HG03175 (cell line): ENCODE measurements around the gene FAM187B.
"Not testable (repeated sequence)": the region's sequence is repeated elsewhere in the genome, so short reads cannot be mapped to it uniquely, and the experiment has no call there.

ENCODE experiments used
- ATAC-seq: cut with Tn5 transposase; IDR thresholded peaks from one replicate; pipeline ENCODE4 v1.9.1; 2021; ENCODE audit warnings: mild to moderate bottlenecking, moderate library complexity; ENCODE audit not compliant: unreplicated experiment

The FAM187B gene

GRCh38 chr19:35262101-35262761, 33.7 kb upstream of the FAM187B start:
- ATAC-seq, result no peak

DNA sequence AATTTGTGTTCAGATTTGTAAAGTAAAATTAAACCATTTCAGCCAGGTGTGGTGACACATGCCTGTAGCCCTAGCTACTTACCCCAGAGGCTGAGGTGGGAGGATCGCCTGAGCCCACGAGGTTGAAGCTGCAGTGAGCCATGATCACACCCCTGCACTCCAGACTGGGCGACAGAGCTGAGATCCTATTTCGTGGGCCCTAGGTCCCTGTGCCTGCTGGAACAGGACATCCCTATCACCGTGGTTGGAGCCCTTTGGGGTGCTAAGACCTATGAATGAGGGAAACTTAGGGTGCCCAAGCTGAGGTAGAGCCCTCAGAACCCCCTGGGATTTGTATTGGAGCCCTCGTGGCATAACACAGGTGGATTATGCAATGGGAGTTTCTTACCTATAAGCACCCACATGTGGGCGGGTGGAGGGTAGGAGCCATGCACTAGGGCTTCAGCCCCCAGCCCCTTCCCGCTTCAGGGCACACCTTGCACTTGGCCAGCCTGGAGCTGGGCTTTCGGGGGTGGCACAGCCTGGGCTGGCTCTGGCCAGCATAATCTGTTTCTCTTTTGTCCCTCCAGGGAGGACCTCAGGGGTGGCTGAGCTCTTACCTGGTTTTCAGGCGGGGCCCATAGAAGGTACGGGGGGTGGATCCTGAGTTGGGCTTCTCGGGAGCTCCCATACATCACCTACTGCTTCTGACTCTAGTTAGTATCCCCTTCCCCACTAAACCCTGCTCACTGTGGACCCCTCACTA, 33.0 kb upstream of the FAM187B start:
- no peak for ATAC-seq

DNA sequence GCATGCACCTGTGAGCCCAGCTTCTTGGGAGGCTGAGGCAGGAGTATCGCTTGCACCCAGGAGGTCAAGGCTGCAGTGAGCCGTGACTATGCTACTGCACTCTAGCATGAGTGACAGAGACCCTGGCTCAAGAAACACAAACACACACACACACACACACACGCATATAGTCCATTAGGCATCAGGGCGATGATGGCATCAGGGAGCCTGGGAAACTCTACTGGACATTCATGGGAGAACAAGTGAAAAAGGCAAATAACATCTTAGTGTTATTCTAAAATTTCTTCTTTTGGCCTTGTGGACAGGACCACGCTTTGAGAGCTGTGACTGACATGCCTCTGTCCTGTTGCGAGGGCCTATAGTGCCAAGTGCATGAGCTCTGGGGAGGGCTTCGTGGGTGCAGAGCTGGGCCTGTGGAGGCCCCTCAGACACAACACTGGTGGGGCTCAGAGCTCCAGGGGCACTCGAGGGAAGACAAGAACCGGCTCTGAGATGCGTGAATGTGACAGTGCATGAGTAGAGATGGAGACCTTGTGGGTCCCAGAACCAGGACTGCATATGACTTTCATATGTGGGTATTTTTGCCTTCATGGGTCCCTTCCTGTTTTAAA, 32.3 kb upstream of the FAM187B start:
- ATAC-seq, result no peak

DNA sequence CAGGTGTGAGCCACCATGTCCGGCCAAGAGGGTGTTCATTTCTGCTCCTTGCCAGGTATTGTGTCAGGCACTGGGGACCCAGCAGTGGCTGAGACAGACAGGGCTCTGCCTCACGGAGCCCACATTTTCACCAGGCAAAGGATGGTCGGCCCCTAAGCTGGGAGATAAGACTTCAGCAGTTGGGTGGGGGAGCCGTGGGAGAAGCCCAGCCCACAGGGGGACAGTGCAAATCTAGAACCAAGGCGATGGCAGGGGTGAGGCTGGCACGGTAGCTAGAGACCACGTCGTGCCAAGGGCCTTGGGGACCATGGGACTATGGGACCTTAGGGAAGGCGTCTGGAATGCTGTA, 28.5 kb upstream of the FAM187B start:
- no peak for ATAC-seq

DNA sequence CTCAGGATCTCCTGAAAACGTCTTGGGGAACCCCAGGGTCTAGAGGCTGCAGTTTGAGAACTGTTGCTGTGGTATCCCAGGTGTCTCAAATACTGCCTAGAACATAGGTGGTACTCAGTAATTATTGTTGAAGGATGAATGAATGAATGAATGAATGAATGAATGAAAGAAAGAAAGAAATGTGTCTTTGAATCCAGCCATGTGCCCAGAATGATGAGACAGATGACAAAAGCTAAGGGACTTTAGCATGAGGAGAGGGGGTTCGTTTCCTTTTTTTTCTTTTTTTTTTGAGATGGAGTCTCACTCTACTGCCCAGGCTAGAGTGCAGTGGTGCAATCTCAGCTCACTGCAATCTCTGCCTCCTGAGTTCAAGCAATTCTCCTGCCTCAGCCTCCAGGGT, 28.0 kb upstream of the FAM187B start:
- no peak for ATAC-seq

GRCh38 chr19:35254341-35255297, 26.1 kb upstream of the FAM187B start:
- ATAC-seq, result no peak

- ATAC-seq, result no peak
Observed at GRCh38 chr19:35253316-35254286, 25.1 kb upstream of the FAM187B start.

- no peak for ATAC-seq
Observed at GRCh38 chr19:35251456-35251855, 22.9 kb upstream of the FAM187B start.

- no peak for ATAC-seq
Observed at GRCh38 chr19:35249848-35250711, 21.5 kb upstream of the FAM187B start.

DNA sequence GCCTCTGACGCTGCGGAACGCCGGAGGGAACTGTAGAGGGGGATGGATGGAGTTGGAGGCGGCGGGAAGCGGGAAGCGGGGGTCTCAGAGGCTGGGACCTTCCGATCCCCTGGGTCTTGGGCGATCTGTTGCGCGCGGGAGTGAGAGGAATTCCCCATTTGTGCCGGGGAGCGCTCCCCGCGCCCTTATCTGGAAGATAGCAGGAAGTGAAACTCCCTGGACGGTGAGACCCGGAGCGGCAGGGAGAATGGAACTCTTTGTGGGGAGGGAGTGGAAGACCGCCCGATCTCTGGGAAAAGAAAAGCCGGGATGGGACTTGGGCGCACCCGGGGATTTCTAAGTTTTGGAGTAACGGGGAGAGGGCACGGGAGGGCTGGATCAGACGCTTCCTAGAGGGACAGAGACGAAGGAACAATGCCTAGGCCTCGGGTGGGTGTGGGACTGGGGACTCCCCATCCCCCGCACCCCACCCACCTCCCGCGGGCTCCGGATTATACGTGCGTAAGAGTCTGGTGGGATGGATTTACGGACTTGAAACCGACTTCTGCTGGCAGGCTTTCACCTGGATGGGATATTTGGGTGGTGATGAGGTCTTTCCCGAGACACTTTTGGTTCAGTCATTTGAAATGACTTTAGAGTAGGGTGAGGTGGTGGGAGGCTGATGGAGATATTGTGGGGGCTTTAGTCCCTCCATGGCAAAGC, 20.8 kb upstream of the FAM187B start:
- ATAC-seq, result no peak

DNA sequence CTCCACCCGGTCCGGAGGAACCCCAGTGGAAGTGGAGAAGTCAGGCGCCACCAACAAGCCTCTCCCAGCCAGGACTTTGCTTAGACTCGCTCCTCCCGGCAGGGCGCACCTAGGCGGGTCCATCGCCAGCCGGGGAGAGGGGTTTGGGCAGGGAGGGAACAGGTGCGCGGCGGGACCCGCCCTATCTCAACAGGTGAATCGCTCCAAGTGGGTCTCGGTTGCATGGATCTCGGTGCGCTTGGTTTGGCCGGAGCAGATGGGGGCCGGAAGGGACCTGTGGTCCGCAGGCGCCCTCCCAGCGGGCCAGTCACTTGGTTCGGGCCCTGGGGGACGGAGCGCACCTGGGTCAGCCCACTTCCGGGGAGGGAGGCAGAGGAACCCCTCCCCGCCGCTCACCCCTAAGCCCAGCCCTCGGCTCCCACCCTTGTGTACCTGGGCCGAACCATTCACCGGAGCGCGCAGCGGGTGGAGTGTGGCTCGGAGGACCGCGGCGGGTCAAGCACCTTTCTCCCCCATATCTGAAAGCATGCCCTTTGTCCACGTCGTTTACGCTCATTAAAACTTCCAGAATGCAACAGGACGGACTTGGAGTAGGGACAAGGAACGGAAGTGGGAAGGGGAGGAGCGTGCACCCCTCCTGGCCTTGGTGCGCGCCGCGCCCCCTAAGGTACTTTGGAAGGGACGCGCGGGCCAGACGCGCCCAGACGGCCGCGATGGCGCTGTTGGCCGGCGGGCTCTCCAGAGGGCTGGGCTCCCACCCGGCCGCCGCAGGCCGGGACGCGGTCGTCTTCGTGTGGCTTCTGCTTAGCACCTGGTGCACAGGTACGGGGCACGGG, 20.0 kb upstream of the FAM187B start, which contains the start of gene LSR:
LSR (plus strand) TSS at position 693 of the 836 bp plus-strand sequence; CDS start at position 714, 21 bp downstream.
- ATAC-seq, result peak; percentile 80

DNA sequence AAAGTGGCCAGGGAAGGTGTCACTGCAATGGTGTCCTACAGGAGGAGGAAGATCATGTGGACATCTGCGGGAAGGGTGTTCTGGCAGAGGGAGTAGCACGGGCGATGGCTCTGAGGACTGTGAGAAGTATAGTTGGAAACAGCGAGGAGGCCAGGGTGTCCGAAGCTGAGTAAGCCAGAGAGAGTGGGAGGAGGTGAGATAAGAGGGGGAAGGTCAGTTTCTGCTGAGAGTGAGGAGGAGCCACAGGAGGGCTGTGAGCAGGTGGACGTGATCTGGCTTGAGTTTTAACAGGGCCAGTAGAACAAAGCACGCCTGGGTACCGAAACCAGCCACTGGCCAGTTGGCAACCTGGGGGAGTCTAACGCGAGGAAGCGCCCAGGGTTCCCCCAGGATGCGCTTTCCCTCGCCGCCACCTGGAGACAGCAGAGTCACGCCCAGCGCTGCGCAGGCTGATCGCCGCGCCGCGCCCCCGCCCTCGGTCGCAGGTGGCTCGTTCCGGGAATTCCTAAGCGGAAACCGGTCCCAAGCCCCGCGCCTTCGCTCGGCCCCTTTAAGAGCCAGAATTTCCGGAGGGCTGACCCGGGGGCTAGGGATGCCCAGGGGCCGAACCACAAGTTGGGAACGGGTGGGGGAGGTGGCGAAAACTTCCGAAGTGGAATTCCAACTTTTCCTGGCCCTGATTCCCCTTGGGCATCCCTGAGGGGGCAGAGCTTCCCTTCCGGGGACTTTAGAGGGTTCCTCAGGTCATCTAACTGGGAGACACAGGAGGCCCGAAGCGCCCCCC, 19.2 kb upstream of the FAM187B start:
- ATAC-seq, result peak; percentile 39

GRCh38 chr19:35246466-35247092, 18.0 kb upstream of the FAM187B start:
- ATAC-seq, result no peak

DNA sequence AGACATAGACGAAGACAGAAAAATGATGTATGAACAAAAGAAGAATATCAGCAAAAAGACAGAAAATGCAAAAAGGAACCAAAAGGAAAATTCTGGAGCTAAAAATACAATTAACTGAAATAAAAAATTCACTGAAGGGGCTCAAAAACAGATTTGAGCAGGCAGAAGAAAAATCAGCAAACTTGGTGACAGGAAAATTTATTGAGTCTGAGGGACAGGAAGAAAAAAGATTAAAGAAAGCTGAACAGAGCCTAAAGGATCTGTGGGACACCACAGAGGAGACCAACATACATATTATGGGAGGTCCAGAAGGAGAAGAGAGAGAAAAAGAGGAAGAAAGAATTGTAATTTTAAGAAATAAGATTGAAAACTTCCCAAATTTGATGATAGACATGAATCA, 12.9 kb upstream of the FAM187B start:
- ATAC-seq, result no peak

DNA sequence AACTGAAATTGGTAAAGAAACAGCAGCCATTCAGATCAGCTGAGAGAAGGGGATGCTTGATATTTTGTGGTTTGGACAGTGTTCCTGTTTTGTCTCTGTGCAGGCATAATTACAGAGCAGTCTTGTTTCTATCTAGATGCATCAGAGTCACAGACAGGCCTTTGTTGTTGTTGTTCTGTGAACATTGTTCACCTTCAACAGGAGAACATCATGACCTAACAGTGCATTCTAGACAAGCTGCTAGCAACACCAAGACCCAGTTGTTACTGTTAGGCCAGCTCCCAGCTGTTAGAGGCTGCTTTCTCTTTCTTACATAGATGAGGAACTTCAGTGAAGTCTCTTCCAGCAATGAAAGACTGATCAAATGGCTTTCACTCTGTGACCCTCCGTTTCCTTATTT, 11.8 kb upstream of the FAM187B start:
- no peak for ATAC-seq

GRCh38 chr19:35239597-35239996, 11.1 kb upstream of the FAM187B start:
- ATAC-seq, result not testable (repeated sequence)
